Activated naive CD8-positive, alpha-beta T cell treated with anti-CD3 and anti-CD28 coated beads, Interleukin-2, amount 50 U/mL, for 24 hours (primary cell): ENCODE results near the gene RPN2.

ENCODE experiments used
- ATAC-seq: fragments of 150-1000 bp; cut with Tn5 transposase; one replicate; pipeline ENCODE4 v1.10.0; 2021
- DNase-seq: peaks from one replicate; pipeline ENCODE4 v3.0.0; 2021
- H3K27ac Mint-ChIP-seq: one replicate; pipeline ENCODE4 v1.8.0; 2021; ENCODE audit warnings: mild to moderate bottlenecking, mixed read lengths
- H3K27me3 Mint-ChIP-seq: one replicate; pipeline ENCODE4 v1.8.0; 2021; ENCODE audit warnings: mixed read lengths
- H3K36me3 Mint-ChIP-seq: one replicate; pipeline ENCODE4 v1.8.0; 2021; ENCODE audit warnings: low read depth, mixed read lengths
- H3K4me1 Mint-ChIP-seq: one replicate; pipeline ENCODE4 v1.8.0; 2021; ENCODE audit warnings: mixed read lengths
- H3K4me3 Mint-ChIP-seq: one replicate; pipeline ENCODE4 v1.8.0; 2021; ENCODE audit warnings: mild to moderate bottlenecking, moderate library complexity, mixed read lengths
- H3K9me3 Mint-ChIP-seq: one replicate; pipeline ENCODE4 v1.8.0; 2021; ENCODE audit warnings: mixed read lengths

Gene RPN2

DNA sequence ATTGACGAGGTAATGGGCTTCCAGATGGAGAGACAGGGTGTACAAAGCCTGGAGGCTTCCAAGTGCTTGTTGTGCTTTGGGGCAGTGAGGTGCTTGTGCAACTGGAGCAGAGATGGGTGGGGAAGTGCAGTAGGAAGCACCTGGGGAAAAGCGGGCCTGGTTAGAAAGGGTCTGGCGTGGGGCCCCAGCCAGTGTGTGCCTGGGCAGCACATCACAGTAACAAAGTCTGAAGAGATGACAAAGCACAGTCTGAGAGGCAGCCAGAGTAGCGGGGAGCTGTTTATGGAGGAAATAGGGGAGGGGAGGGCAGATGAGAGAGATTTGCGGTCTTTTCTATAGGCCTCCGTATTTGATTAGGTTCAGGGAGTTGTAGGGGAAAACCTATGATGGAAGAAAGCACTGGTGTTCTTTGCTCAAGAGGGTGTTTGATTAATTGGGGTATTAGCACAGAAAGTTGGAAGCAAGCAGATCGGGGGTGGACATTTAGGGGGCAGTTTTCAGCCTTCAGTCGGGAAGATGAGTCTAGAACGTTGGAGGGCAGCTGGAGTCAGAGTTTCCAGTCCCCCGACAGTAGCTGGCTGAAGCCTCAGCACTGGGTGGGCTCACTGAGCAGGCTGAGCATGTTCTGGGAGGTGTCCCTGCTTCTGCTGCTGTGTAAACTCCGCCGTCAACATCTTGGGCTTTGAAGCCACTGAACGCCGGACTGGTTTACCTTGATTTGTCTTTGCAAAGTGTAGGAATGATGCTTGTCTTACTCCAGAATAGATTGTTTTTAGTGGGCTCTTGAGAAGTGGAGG is 15.7 kb downstream of the RPN2 start:
- peaks cover 53% of the 10 kb centered on the region for H3K36me3 Mint-ChIP-seq
- H3K4me3 Mint-ChIP-seq, result peak overlapping the region; percentile 24
- H3K4me1 Mint-ChIP-seq, result peaks cover 54% of the 10 kb centered on the region

DNA sequence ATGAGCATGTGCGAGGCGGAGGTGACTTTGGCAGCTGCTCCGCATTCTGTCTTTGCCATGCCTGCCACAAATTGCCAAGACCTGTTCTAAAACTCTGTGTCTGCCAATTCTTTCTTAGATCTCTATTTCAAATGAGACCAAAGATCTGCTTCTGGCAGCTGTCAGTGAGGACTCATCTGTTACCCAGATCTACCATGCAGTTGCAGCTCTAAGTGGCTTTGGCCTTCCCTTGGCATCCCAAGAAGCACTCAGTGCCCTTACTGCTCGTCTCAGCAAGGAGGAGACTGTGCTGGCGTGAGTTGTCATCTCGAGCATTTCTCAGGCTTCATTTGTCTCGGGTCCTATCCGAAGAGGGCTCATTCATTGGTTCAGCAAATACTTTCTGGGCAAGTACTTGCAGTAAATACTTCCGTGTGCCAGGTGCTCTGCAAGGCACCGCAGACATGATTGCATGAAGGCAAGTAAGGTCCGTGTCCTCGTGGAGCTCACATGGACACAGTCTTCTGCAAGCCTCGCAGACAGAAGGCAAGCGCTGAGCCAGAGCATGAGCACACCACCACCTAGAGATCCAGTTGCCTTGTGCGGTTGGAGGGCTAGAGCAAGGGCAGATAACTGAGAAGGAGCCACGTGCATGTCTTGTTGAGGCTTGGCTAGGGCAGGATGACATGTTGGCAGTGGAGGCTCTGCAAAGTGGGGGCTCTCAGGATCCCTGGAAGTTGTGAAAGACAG is 20.0 kb downstream of the RPN2 start:
- Mint-ChIP-seq H3K27ac (no peak overlapping the region), H3K36me3 (peaks cover 64% of the 10 kb centered on the region), H3K27me3 (no peaks in the 10 kb centered on the region), H3K4me1 (peaks cover 21% of the 10 kb centered on the region), H3K9me3 (no peaks in the 10 kb centered on the region), H3K4me3 (no peak overlapping the region)
- no peak for ATAC-seq
- no peak for DNase-seq

More for the DNA sequence above, 15.7 kb downstream of the RPN2 start:
- Mint-ChIP-seq H3K9me3 (no peaks in the 10 kb centered on the region), H3K27me3 (no peaks in the 10 kb centered on the region), H3K27ac (peak overlapping the region; percentile 50)
- DNase-seq (no peak), ATAC-seq (peak; percentile 58)

- H3K4me1 Mint-ChIP-seq, result peaks cover 8% of the 10 kb centered on the region
- no peak for DNase-seq
- H3K4me3 Mint-ChIP-seq, result no peak overlapping the region
- peaks cover 74% of the 10 kb centered on the region for H3K36me3 Mint-ChIP-seq
- no peak for ATAC-seq
- H3K27me3 Mint-ChIP-seq, result no peaks in the 10 kb centered on the region
- H3K9me3 Mint-ChIP-seq, result no peaks in the 10 kb centered on the region
- H3K27ac Mint-ChIP-seq, result no peak overlapping the region
These were observed 21.2 kb downstream of the RPN2 start for GRCh38 chr20:37200376-37200775.

- ATAC-seq (no peak), DNase-seq (no peak)
- H3K27ac Mint-ChIP-seq, result no peak overlapping the region
- H3K9me3 Mint-ChIP-seq, result no peaks in the 10 kb centered on the region
- no peaks in the 10 kb centered on the region for H3K27me3 Mint-ChIP-seq
- H3K4me3 Mint-ChIP-seq, result no peak overlapping the region
- H3K36me3 Mint-ChIP-seq, result peaks cover 72% of the 10 kb centered on the region
- H3K4me1 Mint-ChIP-seq, result peaks cover 4% of the 10 kb centered on the region
These were observed 22.0 kb downstream of the RPN2 start for GRCh38 chr20:37200926-37201826.

DNA sequence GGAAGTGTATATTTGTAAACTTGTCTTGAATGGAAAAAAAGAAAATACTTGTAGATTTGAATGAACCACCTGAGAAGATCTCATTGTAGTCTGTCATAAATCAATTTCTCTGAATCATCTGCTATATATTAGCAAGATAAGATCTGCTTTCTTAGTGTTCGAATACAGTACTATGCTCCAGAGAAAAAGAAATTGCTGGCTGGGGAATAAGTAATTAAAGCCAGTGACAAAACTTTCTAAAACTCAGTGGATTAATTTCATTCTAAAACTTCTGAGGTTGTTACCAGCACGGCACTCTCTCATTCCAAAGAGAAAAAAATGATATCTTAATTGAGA is 22.7 kb downstream of the RPN2 start:
- Mint-ChIP-seq H3K27ac (no peak overlapping the region), H3K4me1 (peaks cover 2% of the 10 kb centered on the region), H3K36me3 (peaks cover 71% of the 10 kb centered on the region), H3K9me3 (no peaks in the 10 kb centered on the region), H3K27me3 (no peaks in the 10 kb centered on the region), H3K4me3 (no peak overlapping the region)
- ATAC-seq (no peak), DNase-seq (no peak)

GRCh38 chr20:37202267-37202943 is 23.3 kb downstream of the RPN2 start:
- ATAC-seq, result no peak
- H3K4me3 Mint-ChIP-seq, result no peak overlapping the region
- no peak for DNase-seq
- no peak overlapping the region for H3K27ac Mint-ChIP-seq
- no peaks in the 10 kb centered on the region for H3K4me1 Mint-ChIP-seq
- H3K36me3 Mint-ChIP-seq, result peaks cover 70% of the 10 kb centered on the region
- no peaks in the 10 kb centered on the region for H3K27me3 Mint-ChIP-seq
- no peaks in the 10 kb centered on the region for H3K9me3 Mint-ChIP-seq

DNA sequence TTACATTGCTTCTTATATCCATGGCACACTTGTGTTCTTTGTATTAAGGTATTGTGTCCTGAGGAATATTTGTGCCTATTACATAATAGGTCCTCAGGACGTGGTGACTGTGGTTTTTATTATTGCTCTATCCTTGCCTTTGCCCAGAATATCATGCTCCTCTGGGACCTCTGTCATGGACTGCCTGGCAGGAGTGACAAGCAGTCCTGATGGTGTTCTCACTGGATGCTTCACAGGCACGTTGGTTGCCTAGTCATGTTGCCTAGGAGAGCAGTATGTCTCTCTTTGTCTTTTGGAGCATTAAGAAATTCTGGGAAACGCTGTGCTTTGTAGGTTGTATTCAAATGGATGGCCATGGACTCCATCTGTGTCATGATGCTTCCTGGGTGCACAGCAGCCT is 24.9 kb downstream of the RPN2 start:
- DNase-seq (no peak), ATAC-seq (no peak)
- H3K27ac Mint-ChIP-seq, result no peak overlapping the region
- H3K27me3 Mint-ChIP-seq, result no peaks in the 10 kb centered on the region
- no peaks in the 10 kb centered on the region for H3K9me3 Mint-ChIP-seq
- H3K4me3 Mint-ChIP-seq, result no peak overlapping the region
- H3K4me1 Mint-ChIP-seq, result no peaks in the 10 kb centered on the region
- peaks cover 64% of the 10 kb centered on the region for H3K36me3 Mint-ChIP-seq

GRCh38 chr20:37205130-37205529 is 26.0 kb downstream of the RPN2 start:
- Mint-ChIP-seq H3K27ac (no peak overlapping the region), H3K27me3 (no peaks in the 10 kb centered on the region), H3K9me3 (no peaks in the 10 kb centered on the region), H3K4me3 (no peak overlapping the region), H3K4me1 (no peaks in the 10 kb centered on the region), H3K36me3 (peaks cover 64% of the 10 kb centered on the region)
- DNase-seq, result no peak
- no peak for ATAC-seq

DNA sequence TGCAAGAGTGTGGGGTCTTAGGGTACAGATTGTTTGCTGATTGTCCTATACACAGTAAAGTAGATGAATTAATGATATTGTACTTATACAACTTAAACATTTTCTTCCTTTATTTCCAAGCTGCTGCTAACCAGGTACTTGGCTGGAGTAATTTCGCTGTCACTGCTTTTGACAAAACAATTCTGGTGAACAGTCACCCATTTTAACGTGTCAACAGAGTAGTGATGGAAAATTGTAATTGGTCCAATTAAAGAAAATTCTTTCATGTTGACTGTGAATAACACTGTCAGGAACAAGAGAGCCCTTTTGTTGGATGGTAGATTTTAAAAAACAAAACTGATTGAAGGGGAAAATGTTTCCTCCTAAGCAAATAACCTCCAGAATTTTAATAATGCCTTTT is 26.7 kb downstream of the RPN2 start:
- H3K4me3 Mint-ChIP-seq, result no peak overlapping the region
- DNase-seq, result no peak

DNA sequence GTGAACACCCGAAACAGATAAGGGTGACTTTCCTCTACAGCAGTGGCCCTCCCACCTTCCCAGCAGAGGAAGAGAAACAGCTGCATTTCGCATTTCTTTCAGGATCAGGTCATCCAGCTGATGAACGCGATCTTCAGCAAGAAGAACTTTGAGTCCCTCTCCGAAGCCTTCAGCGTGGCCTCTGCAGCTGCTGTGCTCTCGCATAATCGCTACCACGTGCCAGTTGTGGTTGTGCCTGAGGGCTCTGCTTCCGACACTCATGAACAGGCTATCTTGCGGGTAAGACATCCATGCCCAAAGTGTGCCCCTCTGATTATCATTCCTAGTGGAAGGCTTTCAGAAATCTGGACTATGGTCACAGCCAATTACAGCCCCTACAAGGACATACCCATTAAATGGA is 28.0 kb downstream of the RPN2 start:
- Mint-ChIP-seq H3K36me3 (peaks cover 47% of the 10 kb centered on the region), H3K9me3 (no peaks in the 10 kb centered on the region), H3K4me1 (no peaks in the 10 kb centered on the region), H3K27ac (no peak overlapping the region), H3K4me3 (no peak overlapping the region), H3K27me3 (no peaks in the 10 kb centered on the region)
- DNase-seq (no peak), ATAC-seq (no peak)

More for the DNA sequence above, 26.7 kb downstream of the RPN2 start:
- Mint-ChIP-seq H3K9me3 (no peaks in the 10 kb centered on the region), H3K27ac (no peak overlapping the region), H3K36me3 (peaks cover 58% of the 10 kb centered on the region), H3K27me3 (no peaks in the 10 kb centered on the region), H3K4me1 (no peaks in the 10 kb centered on the region)
- no peak for ATAC-seq

DNA sequence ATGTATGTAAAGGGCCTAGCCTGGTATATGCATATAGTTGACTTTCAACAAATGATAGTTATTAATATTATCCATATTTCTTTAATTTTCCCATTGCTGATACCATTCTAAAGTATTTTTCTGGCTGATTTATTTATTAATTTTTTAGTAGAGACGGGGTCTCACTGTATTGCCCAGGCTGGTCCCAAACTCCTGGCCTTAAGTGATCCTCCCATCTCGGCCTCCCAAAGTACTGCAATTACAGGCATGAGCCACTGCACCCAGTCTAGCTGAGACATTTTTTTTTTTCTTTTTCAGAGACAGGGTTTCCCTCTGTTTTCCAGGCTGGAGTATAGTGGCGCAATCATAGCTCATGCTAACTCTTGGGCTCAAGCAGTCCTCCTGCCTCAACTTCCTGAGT is 30.1 kb downstream of the RPN2 start:
- no peak overlapping the region for H3K27ac Mint-ChIP-seq
- no peak for ATAC-seq
- no peaks in the 10 kb centered on the region for H3K27me3 Mint-ChIP-seq
- peaks cover 51% of the 10 kb centered on the region for H3K36me3 Mint-ChIP-seq
- DNase-seq, result no peak
- H3K4me1 Mint-ChIP-seq, result no peaks in the 10 kb centered on the region
- H3K9me3 Mint-ChIP-seq, result no peaks in the 10 kb centered on the region
- no peak overlapping the region for H3K4me3 Mint-ChIP-seq

- Mint-ChIP-seq H3K4me3 (no peak overlapping the region), H3K9me3 (no peaks in the 10 kb centered on the region), H3K36me3 (peaks cover 49% of the 10 kb centered on the region), H3K27me3 (no peaks in the 10 kb centered on the region), H3K27ac (no peak overlapping the region), H3K4me1 (peaks cover 3% of the 10 kb centered on the region)
- DNase-seq (no peak), ATAC-seq (no peak)
These were observed 30.7 kb downstream of the RPN2 start for GRCh38 chr20:37209661-37210314.

- Mint-ChIP-seq H3K4me3 (no peak overlapping the region), H3K27ac (no peak overlapping the region), H3K4me1 (peaks cover 11% of the 10 kb centered on the region), H3K27me3 (no peaks in the 10 kb centered on the region), H3K9me3 (no peaks in the 10 kb centered on the region), H3K36me3 (peaks cover 51% of the 10 kb centered on the region)
- no peak for ATAC-seq
- DNase-seq, result no peak
These were observed 39.3 kb downstream of the RPN2 start for GRCh38 chr20:37218441-37218840.

GRCh38 chr20:37218976-37219375 is 39.8 kb downstream of the RPN2 start:
- H3K27me3 Mint-ChIP-seq, result no peaks in the 10 kb centered on the region
- ATAC-seq (no peak), DNase-seq (no peak)
- no peak overlapping the region for H3K27ac Mint-ChIP-seq
- peaks cover 52% of the 10 kb centered on the region for H3K36me3 Mint-ChIP-seq
- no peaks in the 10 kb centered on the region for H3K9me3 Mint-ChIP-seq
- H3K4me1 Mint-ChIP-seq, result peaks cover 11% of the 10 kb centered on the region
- no peak overlapping the region for H3K4me3 Mint-ChIP-seq
